Prostate gland (tissue), 2 donors: Measurements from ENCODE around the gene JTB. TPM values are rescaled to one million over a fixed set of nuclear protein-coding genes. Genes with fewer than 3 reads are reported as not detected.

Experiments used
- DNase-seq: peaks from one replicate; pipeline ENCODE4 v3.0.0-alpha.2; 2019; ENCODE audit warnings: low spot score
- H3K27ac ChIP-seq, 2 donors: fragments of 200-600 bp; sonication (generic); 2 replicates each; pipeline ENCODE4 v1.5.1; 2017 to 2019
- H3K27me3 ChIP-seq: fragments of 200-600 bp; sonication (generic); replicated peaks from 2 replicates; pipeline ENCODE4 v1.5.1; 2019; ENCODE audit not compliant: insufficient read depth
- H3K36me3 ChIP-seq, 2 donors: fragments of 200-600 bp; sonication (generic); 1 replicate in 1 of 2; 2 replicates in 1 of 2; pipeline versions ENCODE4 v1.5.1 to v1.8.1; 2017 to 2019
- H3K4me1 ChIP-seq: fragments of 200-600 bp; sonication (generic); replicated peaks from 2 replicates; pipeline ENCODE4 v1.5.1; 2019
- H3K4me3 ChIP-seq, 2 donors: fragments of 200-600 bp; sonication (generic); 2 replicates each; pipeline ENCODE4 v1.5.1; 2017 to 2019
- H3K9me3 ChIP-seq: fragments of 200-600 bp; sonication (generic); 2 replicates; pipeline ENCODE4 v1.5.1; 2017
- CTCF ChIP-seq, 4 experiments: fragments of 200-600 bp in 2 of 4; fragments of 450-650 bp in 2 of 4; sonication (generic) in 2 of 4; IDR thresholded peaks; 1 replicate in 3 of 4; 2 replicates in 1 of 4; pipeline ENCODE4 v1.5.1; 2016 to 2019; ENCODE audit warnings: antibody characterized with exemption in 4 of 4, mild to moderate bottlenecking in 2 of 4, moderate library complexity in 2 of 4
- POLR2A ChIP-seq: fragments of 450-650 bp; IDR thresholded peaks from one replicate; pipeline ENCODE4 v1.6.1; 2016; ENCODE audit warnings: antibody characterized with exemption, mild to moderate bottlenecking
- POLR2AphosphoS5 ChIP-seq: sonication (generic); formaldehyde crosslinking; IDR thresholded peaks from one replicate; pipeline ENCODE4 v1.6.1; 2017; ENCODE audit warnings: antibody characterized with exemption
- WGBS: methylation state at CpG from one replicate; pipeline ENCODE4 v1.1.5; 2018; 5-methylcytosine and 5-hydroxymethylcytosine counted together
- intact Hi-C: fragments of 100-400 bp; cut with DNase I; formaldehyde crosslinking; loops from one replicate; pipeline ENCODE4 v1.14.2; 2022
- total RNA-seq, 2 donors: library from RNA; depleted of rRNA; stranded (reverse); fragments of >200 nt; gene quantifications; one replicate each; pipeline ENCODE4 v1.1.0, GENCODE V29; 2016

The JTB gene
- total RNA-seq, 2 donors from 2014 or later = 234 to 404 TPM

GRCh38 chr1:153944827-153945117 is 32.7 kb downstream of the JTB start:
- no peaks in the 10 kb centered on the region for H3K27me3 ChIP-seq
- TF ChIP-seq POLR2AphosphoS5 (no peak), CTCF (IDR thresholded peaks at IDR 0.05) (no peak), POLR2A (no peak)
- intact Hi-C loops = loop anchor here (5.0 kb wide), 3 partner anchors 43 to 147 kb away; partner anchors contain the start of gene RAB13
- H3K4me3 ChIP-seq = peak overlapping the region in 1 of 2 donors; percentile 95
- no peaks in the 10 kb centered on the region for H3K9me3 ChIP-seq
- no peaks in the 10 kb centered on the region for H3K4me1 ChIP-seq
- H3K36me3 ChIP-seq = no peaks in the 10 kb centered on the region
- WGBS = 77% methylated on average over 3 of the region's 3 CpGs
- DNase-seq = no peak
- H3K27ac ChIP-seq = peak overlapping the region; percentile 92 to 96

- TF ChIP-seq POLR2A (no peak), CTCF (IDR thresholded peaks at IDR 0.05) (no peak), POLR2AphosphoS5 (no peak)
- no peaks in the 10 kb centered on the region for H3K36me3 ChIP-seq
- intact Hi-C loops = no loop called here
- H3K27me3 ChIP-seq = no peaks in the 10 kb centered on the region
- no peak for DNase-seq
- no peak overlapping the region for H3K4me3 ChIP-seq
- no peaks in the 10 kb centered on the region for H3K4me1 ChIP-seq
- H3K27ac ChIP-seq = no peak overlapping the region
- no peaks in the 10 kb centered on the region for H3K9me3 ChIP-seq
- WGBS = 83% methylated on average over 15 of the region's 15 CpGs
These were observed 33.3 kb downstream of the JTB start for GRCh38 chr1:153944005-153944826.

- no peak for TF ChIP-seq POLR2A
- Histone ChIP-seq H3K9me3 (no peaks in the 10 kb centered on the region), H3K36me3 (peaks cover 0 to under 1% of the 10 kb centered on the region in 2 donors), H3K27ac (no peak overlapping the region), H3K4me3 (no peak overlapping the region), H3K27me3 (no peaks in the 10 kb centered on the region), H3K4me1 (no peaks in the 10 kb centered on the region)
- intact Hi-C loops = no loop called here
- 86% methylated on average over 11 of the region's 11 CpGs for WGBS
- no peak for DNase-seq
These were observed 34.5 kb downstream of the JTB start for GRCh38 chr1:153942766-153943549.

- Histone ChIP-seq H3K27ac (no peak overlapping the region), H3K9me3 (no peaks in the 10 kb centered on the region), H3K4me3 (no peak overlapping the region), H3K36me3 (peaks cover 0 to 8% of the 10 kb centered on the region in 2 donors), H3K27me3 (no peaks in the 10 kb centered on the region), H3K4me1 (no peaks in the 10 kb centered on the region)
- no peak for TF ChIP-seq POLR2AphosphoS5
- TF ChIP-seq POLR2A = no peak
- TF ChIP-seq CTCF (IDR thresholded peaks at IDR 0.05) = no peak
- intact Hi-C loops = no loop called here
- no peak for DNase-seq
- 94% methylated on average over 34 of the region's 34 CpGs for WGBS
These were observed 35.4 kb downstream of the JTB start for GRCh38 chr1:153941826-153942725.

- Histone ChIP-seq H3K36me3 (peaks cover 4 to 18% of the 10 kb centered on the region in 2 donors), H3K4me3 (no peak overlapping the region), H3K9me3 (no peaks in the 10 kb centered on the region), H3K4me1 (no peaks in the 10 kb centered on the region), H3K27me3 (no peaks in the 10 kb centered on the region), H3K27ac (no peak overlapping the region)
- intact Hi-C loops = no loop called here
- TF ChIP-seq POLR2AphosphoS5 (no peak), CTCF (IDR thresholded peaks at IDR 0.05) (no peak), POLR2A (no peak)
- 94% methylated on average over 8 of the region's 8 CpGs for WGBS
- DNase-seq = no peak
These were observed 36.7 kb downstream of the JTB start for GRCh38 chr1:153940756-153941155.
